Testis (tissue), 3 donors: Measurements from ENCODE around the gene STX11. TPM values are rescaled to one million over a fixed set of nuclear protein-coding genes. Genes with fewer than 3 reads are reported as not detected.

Experiments used
- DNase-seq: peaks from one replicate; pipeline ENCODE4 v3.0.0-alpha.2; 2019
- H3K27ac ChIP-seq, 2 donors: fragments of 200-600 bp; sonication (generic); one replicate each; pipeline ENCODE4 v1.5.1; 2019
- H3K27me3 ChIP-seq: fragments of 200-600 bp; sonication (generic); one replicate; pipeline ENCODE4 v1.5.1; 2019
- H3K36me3 ChIP-seq: fragments of 200-600 bp; sonication (generic); one replicate; pipeline ENCODE4 v1.5.1; 2017; ENCODE audit warnings: low read depth; ENCODE audit errors: missing control alignments
- H3K4me1 ChIP-seq: fragments of 200-600 bp; sonication (generic); one replicate; pipeline ENCODE4 v1.5.1; 2019
- H3K4me3 ChIP-seq, 2 donors: fragments of 200-600 bp; sonication (generic); one replicate each; pipeline ENCODE4 v1.5.1; 2017 to 2019
- H3K9me3 ChIP-seq: fragments of 200-600 bp; sonication (generic); one replicate; pipeline ENCODE4 v1.5.1; 2017
- CTCF ChIP-seq, 3 experiments: fragments of 450-650 bp in 2 of 3; fragments of 200-600 bp in 1 of 3; sonication (generic) in 1 of 3; IDR thresholded peaks; one replicate each; pipeline ENCODE4 v1.5.1; 2016 to 2019; ENCODE audit warnings: antibody characterized with exemption in 3 of 3, mild to moderate bottlenecking in 2 of 3, moderate library complexity in 1 of 3
- POLR2A ChIP-seq: fragments of 450-650 bp; IDR thresholded peaks from one replicate; pipeline ENCODE4 v1.6.1; 2017; ENCODE audit warnings: antibody characterized with exemption, mild to moderate bottlenecking, moderate library complexity
- WGBS, 2 donors: methylation state at CpG; one replicate each; pipeline ENCODE4 v1.1.5; 2018; 5-methylcytosine and 5-hydroxymethylcytosine counted together
- intact Hi-C: fragments of 100-400 bp; cut with DNase I; formaldehyde crosslinking; loops from one replicate; pipeline ENCODE4 v1.15.1; 2023; ENCODE audit warnings: low total_unique reads
- polyA plus RNA-seq: library from polyadenylated mRNA; stranded (reverse); fragments of 350-450 nt; fragmentation: Illumina TruSeq; extraction: RNeasy Lipid Tissue Mini Kit (QIAGEN cat#74804); gene quantifications from one replicate; pipeline ENCODE4 v1.2.3, GENCODE V29; 2014; ENCODE audit warnings: low read depth, low replicate concordance; ENCODE audit not compliant: insufficient read depth
- total RNA-seq, 2 donors: library from RNA; depleted of rRNA; stranded (reverse); fragments of >200 nt; gene quantifications; one replicate each; pipeline ENCODE4 v1.2.3, GENCODE V29; 2016

Gene STX11
- total and polyA plus RNA-seq, 3 donors from 2014 or later: 4.6 to 9.5 (median 6.1) TPM

- H3K27me3 ChIP-seq: no peaks in the 10 kb centered on the region
- no peak for DNase-seq
- no peak overlapping the region for H3K27ac ChIP-seq
- TF ChIP-seq POLR2A: no peak
- no peak for TF ChIP-seq CTCF (IDR thresholded peaks at IDR 0.05)
- intact Hi-C loops: no loop called here
- H3K9me3 ChIP-seq: no peaks in the 10 kb centered on the region
- H3K4me3 ChIP-seq: no peak overlapping the region
- peaks cover 12% of the 10 kb centered on the region for H3K4me1 ChIP-seq
- no peaks in the 10 kb centered on the region for H3K36me3 ChIP-seq
- WGBS, 2 donors: 91 to 95% methylated on average over 4 of the region's 4 CpGs
These were observed 9.4 kb downstream of the STX11 start for GRCh38 chr6:144159742-144160141.

GRCh38 chr6:144160431-144161005, 10.2 kb downstream of the STX11 start:
- Histone ChIP-seq H3K36me3 (no peaks in the 10 kb centered on the region), H3K27me3 (no peaks in the 10 kb centered on the region), H3K27ac (no peak overlapping the region), H3K4me3 (no peak overlapping the region), H3K4me1 (peaks cover 12% of the 10 kb centered on the region), H3K9me3 (no peaks in the 10 kb centered on the region)
- intact Hi-C loops: no loop called here
- DNase-seq: no peak
- WGBS, 2 donors: 62 to 83% methylated on average over 2 of the region's 2 CpGs
- no peak for TF ChIP-seq CTCF (IDR thresholded peaks at IDR 0.05)
- no peak for TF ChIP-seq POLR2A

- Histone ChIP-seq H3K36me3 (no peaks in the 10 kb centered on the region), H3K4me3 (no peak overlapping the region), H3K9me3 (no peaks in the 10 kb centered on the region), H3K4me1 (peaks cover 12% of the 10 kb centered on the region), H3K27me3 (no peaks in the 10 kb centered on the region), H3K27ac (no peak overlapping the region)
- intact Hi-C loops: no loop called here
- TF ChIP-seq POLR2A: no peak
- no peak for TF ChIP-seq CTCF (IDR thresholded peaks at IDR 0.05)
- 87 to 89% methylated on average over 5 of the region's 5 CpGs for WGBS, 2 donors
- DNase-seq: no peak
These were observed 11.7 kb downstream of the STX11 start for GRCh38 chr6:144161975-144162374.

- TF ChIP-seq CTCF (IDR thresholded peaks at IDR 0.05): no peak
- no peak for TF ChIP-seq POLR2A
- intact Hi-C loops: no loop called here
- 90 to 91% methylated on average over 7 of the region's 7 CpGs for WGBS, 2 donors
- no peak for DNase-seq
- H3K27me3 ChIP-seq: no peaks in the 10 kb centered on the region
- H3K4me3 ChIP-seq: no peak overlapping the region
- H3K36me3 ChIP-seq: no peaks in the 10 kb centered on the region
- H3K27ac ChIP-seq: no peak overlapping the region
- H3K4me1 ChIP-seq: peaks cover 10% of the 10 kb centered on the region
- no peaks in the 10 kb centered on the region for H3K9me3 ChIP-seq
These were observed 12.7 kb downstream of the STX11 start for GRCh38 chr6:144162977-144163376.

GRCh38 chr6:144165784-144166183, 15.5 kb downstream of the STX11 start:
- Histone ChIP-seq H3K36me3 (no peaks in the 10 kb centered on the region), H3K27ac (no peak overlapping the region), H3K4me1 (no peaks in the 10 kb centered on the region), H3K9me3 (no peaks in the 10 kb centered on the region), H3K4me3 (no peak overlapping the region), H3K27me3 (no peaks in the 10 kb centered on the region)
- DNase-seq: no peak
- 82 to 88% methylated on average over 5 of the region's 5 CpGs for WGBS, 2 donors
- TF ChIP-seq POLR2A (no peak), CTCF (IDR thresholded peaks at IDR 0.05) (no peak)
- intact Hi-C loops: no loop called here
